Heart right ventricle (tissue), 16 donors: ENCODE data around the gene STEAP1B. TPM values are rescaled to one million over a fixed set of nuclear protein-coding genes. Genes with fewer than 3 reads are reported as not detected.

Experiments
- ATAC-seq, 8 donors: fragments of 200-7000 bp; cut with Tn5 transposase; one replicate each; pipeline ENCODE4 v1.9.1; 2020; ENCODE audit warnings: mild to moderate bottlenecking in 8 of 8, moderate library complexity in 8 of 8, moderate number of reproducible peaks in 1 of 8
- DNase-seq, 2 donors: peaks; one replicate each; pipeline ENCODE4 v3.0.0-alpha.2; 2020
- H3K27ac ChIP-seq, 10 donors: fragments of 200-600 bp; sonication (generic) in 2 of 10; one replicate each; pipeline versions ENCODE4 v1.5.0 to v1.8.0; 2020 to 2022; ENCODE audit warnings: mild to moderate bottlenecking in 3 of 10
- H3K27me3 ChIP-seq, 7 donors: fragments of 200-600 bp; one replicate each; pipeline ENCODE4 v1.8.0; 2021 to 2022; ENCODE audit warnings: mild to moderate bottlenecking in 2 of 7
- H3K36me3 ChIP-seq, 9 donors: fragments of 200-600 bp; sonication (generic) in 1 of 9; one replicate each; pipeline versions ENCODE4 v1.5.0 to v1.8.0; 2020 to 2022; ENCODE audit warnings: mild to moderate bottlenecking in 2 of 9
- H3K4me1 ChIP-seq, 9 donors: fragments of 200-600 bp; sonication (generic) in 1 of 9; one replicate each; pipeline versions ENCODE4 v1.5.0 to v1.8.0; 2020 to 2022; ENCODE audit warnings: mild to moderate bottlenecking in 4 of 9
- H3K4me3 ChIP-seq, 10 donors: fragments of 200-600 bp; sonication (generic) in 2 of 10; one replicate each; pipeline versions ENCODE4 v1.5.0 to v1.8.0; 2020 to 2022; ENCODE audit warnings: mild to moderate bottlenecking in 7 of 10, moderate library complexity in 2 of 10
- H3K9me3 ChIP-seq, 11 donors: fragments of 200-600 bp in 10 of 11; sonication (generic) in 2 of 11; one replicate each; pipeline versions ENCODE4 v1.5.0 to v1.8.0; 2013 to 2022; ENCODE audit warnings: mild to moderate bottlenecking in 2 of 11, control low read depth in 1 of 11, moderate library complexity in 1 of 11
- CTCF ChIP-seq, 9 donors: fragments of 200-600 bp; sonication (generic) in 2 of 9; IDR thresholded peaks; one replicate each; pipeline versions ENCODE4 v1.5.0 to v1.8.0; 2021 to 2022; ENCODE audit warnings: antibody characterized with exemption in 9 of 9, mild to moderate bottlenecking in 5 of 9, moderate library complexity in 1 of 9
- WGBS, 2 donors: extraction: QIAGEN DNeasy Blood & Tissue Kit; methylation state at CpG; one replicate each; pipeline ENCODE4 v1.1.7; 2013; ENCODE audit warnings: inconsistent platforms in 1 of 2; 5-methylcytosine and 5-hydroxymethylcytosine counted together
- intact Hi-C, 10 donors: fragments of 100-400 bp; cut with DNase I; formaldehyde crosslinking; loops; one replicate each; pipeline versions ENCODE4 v1.11.1 to v1.14.2; 2022
- polyA plus RNA-seq, 2 donors: library from polyadenylated mRNA; stranded (reverse); fragments of 200-250 nt; gene quantifications; one replicate each; pipeline ENCODE4 v1.2.3, GENCODE V29; 2013
- total RNA-seq, 10 donors: library from RNA; stranded (reverse); fragmentation: NEBNext Ultra II Directional in 3 of 10; extraction: Animal tissue kit (Norgen Biotek cat#: 25700) in 3 of 10; gene quantifications; one replicate each; pipeline versions ENCODE4 v1.2.1 to v1.2.4, GENCODE V29; 2021 to 2023
- donor health status: Arrhythmogenic right ventricular cardiomyopathy.
- donor health status: ischemic (EF 13 %, LVEDD 7.1; RV severe dilation, severe dysfunction).
- donor health status: healthy with polysubstance abuse.
- donor health status: DM: no; HTN: yes; CAD: no.
- donor health status: DM: no; HTN: no; CAD: no.
- donor health status: ischemic (EF 25% LVEDD 6.9; RV normal size, moderate dysfunction).
- donor health status: ischemic (EF 25% LVEDD 5.7; RV mildly dilated, moderate dysfunction).
- donor health status: healthy.
- donor health status: DM: yes; HTN: yes; CAD: no.
- donor health status: Ischemic cardiomyopathy.
- donor health status: ischemic (EF 35%, LVEDD 5.7; RV mildly dilated, moderate dysfunction).
- donor health status: nonischemic (EF 11% LVEDD 7.7; RV severe dilation, severe dysfunction).
- donor health status: DM: yes; HTN: yes; CAD: no.
- donor health status: PGD.
- donor health status: ischemic (EF 29% LVEDD 5.4; RV normal size, mild dysfunction).
- donor health status: nonischemic (EF 23%, LVEDD 6.1; RV moderate dilation, normal function).

The STEAP1B gene
- total and polyA plus RNA-seq, 12 donors, result 0.15 to 0.76 (median 0.40) TPM; not detected in 2

GRCh38 chr7:22420973-22421635 lies 78.9 kb downstream of the STEAP1B start:
- Histone ChIP-seq H3K27ac (no peak overlapping the region), H3K36me3 (no peaks in the 10 kb centered on the region), H3K27me3 (no peaks in the 10 kb centered on the region), H3K4me1 (no peaks in the 10 kb centered on the region), H3K4me3 (no peak overlapping the region), H3K9me3 (no peaks in the 10 kb centered on the region)
- WGBS, 2 donors, result 70 to 71% methylated on average over 2 of the region's 2 CpGs
- DNase-seq (no peak), ATAC-seq (no peak)
- intact Hi-C loops, result no loop called here
- no peak for TF ChIP-seq CTCF (IDR thresholded peaks at IDR 0.05)

GRCh38 chr7:22420008-22420407 lies 80.0 kb downstream of the STEAP1B start:
- Histone ChIP-seq H3K36me3 (no peaks in the 10 kb centered on the region), H3K9me3 (no peaks in the 10 kb centered on the region), H3K27ac (no peak overlapping the region), H3K27me3 (no peaks in the 10 kb centered on the region), H3K4me1 (no peaks in the 10 kb centered on the region), H3K4me3 (no peak overlapping the region)
- no peak for DNase-seq
- WGBS, 2 donors, result 98% methylated on average over 2 of the region's 2 CpGs
- no peak for TF ChIP-seq CTCF (IDR thresholded peaks at IDR 0.05)
- intact Hi-C loops, result no loop called here
- no peak for ATAC-seq

- WGBS, 2 donors, result 94 to 95% methylated on average over 7 of the region's 7 CpGs
- intact Hi-C loops, result no loop called here
- Histone ChIP-seq H3K4me3 (no peak overlapping the region), H3K27me3 (no peaks in the 10 kb centered on the region), H3K4me1 (no peaks in the 10 kb centered on the region), H3K36me3 (no peaks in the 10 kb centered on the region), H3K27ac (no peak overlapping the region), H3K9me3 (no peaks in the 10 kb centered on the region)
- ATAC-seq (no peak), DNase-seq (no peak)
- no peak for TF ChIP-seq CTCF (IDR thresholded peaks at IDR 0.05)
Measured at GRCh38 chr7:22419488-22419887, 80.5 kb downstream of the STEAP1B start.

- no peaks in the 10 kb centered on the region for H3K36me3 ChIP-seq
- 81 to 84% methylated on average over 6 of the region's 6 CpGs for WGBS, 2 donors
- H3K9me3 ChIP-seq, result no peaks in the 10 kb centered on the region
- H3K27me3 ChIP-seq, result no peaks in the 10 kb centered on the region
- no peak for DNase-seq
- no peak for TF ChIP-seq CTCF (IDR thresholded peaks at IDR 0.05)
- intact Hi-C loops, result no loop called here
- no peak overlapping the region for H3K4me3 ChIP-seq
- no peak overlapping the region for H3K27ac ChIP-seq
- no peak for ATAC-seq
- H3K4me1 ChIP-seq, result no peaks in the 10 kb centered on the region
Measured at GRCh38 chr7:22418251-22419046, 81.5 kb downstream of the STEAP1B start.
